GM12872 (cell line): ENCODE data around the gene MINDY4B.

ENCODE experiments used
- TF ChIP-seq, protein P1 (sequence below): IDR thresholded peaks from 3 replicates; pipeline ENCODE4 v1.5.1; 2011; ENCODE audit warnings: low read depth, mild to moderate bottlenecking, low read length, moderate library complexity; ENCODE audit not compliant: insufficient read depth

The MINDY4B gene

DNA sequence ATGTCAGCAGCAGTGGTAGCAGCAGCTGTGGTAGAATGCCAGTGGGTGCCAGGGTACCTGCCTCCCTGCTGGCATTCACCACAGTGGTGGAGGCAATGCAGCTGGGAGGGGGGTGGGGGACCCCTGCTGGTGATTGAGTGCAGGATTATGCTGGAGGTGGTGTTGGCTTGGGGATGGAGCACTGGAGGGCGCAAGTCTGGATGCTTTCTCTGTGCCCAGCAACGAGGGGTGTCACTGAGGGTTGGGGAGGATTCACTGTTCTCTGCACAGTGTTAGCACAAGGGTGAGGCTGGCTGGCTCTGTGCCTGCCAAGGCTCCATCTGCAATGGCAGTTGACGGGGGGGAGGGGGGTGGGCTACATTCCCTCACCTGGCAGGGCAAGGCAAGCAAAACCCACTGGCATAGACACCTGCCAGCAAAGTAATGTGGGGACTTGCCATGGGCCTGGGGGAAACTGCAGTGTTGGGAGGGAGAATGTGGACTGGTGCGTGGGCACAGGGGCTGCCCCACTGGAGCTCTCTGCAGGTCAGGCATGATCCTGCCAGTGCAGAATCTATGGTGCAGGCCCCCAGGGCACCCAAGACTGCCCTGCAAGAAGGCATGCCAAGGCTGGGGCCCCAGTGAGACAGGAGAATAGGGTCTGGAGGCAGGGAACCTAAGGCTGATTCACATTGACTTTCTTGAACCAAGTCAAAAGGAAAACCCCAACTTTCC is 64.3 kb downstream of the MINDY4B start:
- TF ChIP-seq, protein P1, sequence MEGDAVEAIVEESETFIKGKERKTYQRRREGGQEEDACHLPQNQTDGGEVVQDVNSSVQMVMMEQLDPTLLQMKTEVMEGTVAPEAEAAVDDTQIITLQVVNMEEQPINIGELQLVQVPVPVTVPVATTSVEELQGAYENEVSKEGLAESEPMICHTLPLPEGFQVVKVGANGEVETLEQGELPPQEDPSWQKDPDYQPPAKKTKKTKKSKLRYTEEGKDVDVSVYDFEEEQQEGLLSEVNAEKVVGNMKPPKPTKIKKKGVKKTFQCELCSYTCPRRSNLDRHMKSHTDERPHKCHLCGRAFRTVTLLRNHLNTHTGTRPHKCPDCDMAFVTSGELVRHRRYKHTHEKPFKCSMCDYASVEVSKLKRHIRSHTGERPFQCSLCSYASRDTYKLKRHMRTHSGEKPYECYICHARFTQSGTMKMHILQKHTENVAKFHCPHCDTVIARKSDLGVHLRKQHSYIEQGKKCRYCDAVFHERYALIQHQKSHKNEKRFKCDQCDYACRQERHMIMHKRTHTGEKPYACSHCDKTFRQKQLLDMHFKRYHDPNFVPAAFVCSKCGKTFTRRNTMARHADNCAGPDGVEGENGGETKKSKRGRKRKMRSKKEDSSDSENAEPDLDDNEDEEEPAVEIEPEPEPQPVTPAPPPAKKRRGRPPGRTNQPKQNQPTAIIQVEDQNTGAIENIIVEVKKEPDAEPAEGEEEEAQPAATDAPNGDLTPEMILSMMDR: peak; percentile 32; the same call in 2 of the 3 replicates

DNA sequence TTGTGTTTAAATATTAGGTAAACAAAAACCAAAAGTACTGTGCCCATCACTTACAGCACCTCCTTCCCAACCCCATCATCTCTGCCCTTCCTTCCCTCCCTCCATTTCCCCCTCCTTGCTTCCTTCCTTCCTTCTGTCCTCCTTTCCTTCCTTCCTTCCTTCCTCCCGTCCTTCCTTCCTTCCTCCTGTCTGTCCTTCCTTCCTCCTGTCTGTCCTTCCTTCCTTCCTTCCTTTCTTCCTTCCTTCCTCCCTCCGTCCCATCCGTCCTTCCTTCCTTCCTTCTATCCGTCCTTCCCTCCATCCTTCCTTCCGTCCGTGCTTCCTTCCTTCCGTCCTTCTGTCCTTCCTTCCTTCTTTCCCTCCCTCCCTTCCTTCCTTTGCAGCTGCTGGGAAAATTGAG is 74.5 kb downstream of the MINDY4B start:
- TF ChIP-seq, protein P1: no peak

DNA sequence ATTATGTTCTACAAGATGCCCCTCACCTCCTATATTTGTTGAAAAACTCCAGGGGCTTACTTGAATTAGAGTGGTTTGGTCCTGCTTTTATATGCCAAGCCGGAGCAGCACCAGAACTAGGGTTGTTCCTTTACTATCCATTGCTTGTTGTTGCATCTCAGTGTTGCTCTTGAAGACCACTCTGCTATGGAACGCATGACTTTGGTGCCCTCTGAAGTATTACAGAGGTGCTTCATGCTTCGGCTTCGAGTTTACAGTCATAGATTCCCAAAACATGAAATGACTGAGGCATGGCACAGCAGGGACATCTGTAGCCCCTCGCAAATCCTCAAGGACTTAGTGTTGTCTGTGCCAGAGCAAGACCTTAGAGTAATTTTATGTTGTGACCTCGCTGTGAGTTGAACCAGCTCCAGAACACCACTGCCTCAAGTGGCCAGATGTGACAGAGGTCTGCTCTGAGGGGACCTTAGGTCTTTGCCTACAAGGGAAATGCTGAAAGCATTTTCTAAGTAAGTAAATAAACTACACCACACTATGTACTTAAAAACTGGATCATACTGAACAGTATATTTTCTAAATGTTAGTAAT is 75.1 kb downstream of the MINDY4B start:
- TF ChIP-seq, protein P1: peak; percentile 65

DNA sequence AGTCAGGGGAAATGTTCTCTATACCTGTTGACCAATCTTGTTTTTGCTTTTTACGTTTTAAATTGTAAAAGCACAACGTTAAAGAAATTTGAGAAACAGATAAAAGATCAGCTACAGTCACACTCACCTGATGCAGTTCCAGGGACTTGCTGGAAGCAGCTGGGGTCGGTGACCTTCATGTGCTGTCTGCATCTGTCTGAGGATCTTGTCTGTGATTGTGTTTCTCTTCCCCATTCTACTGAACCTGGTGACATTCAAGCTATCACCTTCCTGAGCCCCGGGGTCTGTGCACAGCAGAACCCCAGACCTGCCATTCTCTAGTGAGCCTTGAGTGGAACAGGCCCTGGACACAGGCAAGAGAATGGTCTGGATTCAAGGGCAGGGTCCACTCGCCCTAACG is 75.8 kb downstream of the MINDY4B start:
- TF ChIP-seq, protein P1: no peak

DNA sequence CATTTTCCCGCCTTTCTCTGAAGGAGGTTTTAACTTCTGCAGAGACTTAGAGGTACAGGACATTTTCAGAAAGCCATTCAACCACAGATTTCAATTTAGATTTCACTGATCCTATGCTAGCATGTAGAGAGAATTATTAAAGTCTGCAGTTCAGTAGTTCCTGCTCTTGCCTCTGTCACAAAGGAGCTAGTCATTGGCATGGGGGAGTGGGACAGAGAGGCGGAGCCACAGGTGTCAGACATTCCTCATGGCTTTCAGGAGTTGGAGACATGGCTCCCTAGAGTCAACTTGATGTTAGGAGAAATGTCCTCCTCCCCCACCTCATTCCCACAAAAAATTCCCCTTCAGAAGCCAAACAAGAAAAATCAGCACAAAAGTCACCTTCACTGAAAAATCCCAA is 76.2 kb downstream of the MINDY4B start:
- TF ChIP-seq, protein P1: no peak

DNA sequence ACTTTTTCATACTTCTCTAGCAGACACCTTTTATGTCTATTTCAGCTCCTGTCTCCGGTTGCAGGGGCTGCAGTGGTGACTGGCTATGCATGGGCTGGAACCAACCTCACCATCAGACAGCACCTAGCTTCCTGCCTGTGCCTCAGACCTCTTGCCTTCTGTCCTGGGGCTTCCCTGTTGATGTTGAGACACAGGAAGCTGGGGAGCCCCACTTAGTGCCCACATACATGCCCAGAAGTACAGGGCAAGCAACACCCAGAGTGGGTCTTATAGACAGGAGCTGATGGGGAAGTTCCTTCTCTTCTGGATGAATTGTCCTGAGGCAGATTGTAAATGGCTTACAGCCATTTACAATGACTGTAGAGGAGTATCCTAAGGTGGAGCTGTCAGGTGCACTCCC is 77.0 kb downstream of the MINDY4B start:
- TF ChIP-seq, protein P1: no peak

DNA sequence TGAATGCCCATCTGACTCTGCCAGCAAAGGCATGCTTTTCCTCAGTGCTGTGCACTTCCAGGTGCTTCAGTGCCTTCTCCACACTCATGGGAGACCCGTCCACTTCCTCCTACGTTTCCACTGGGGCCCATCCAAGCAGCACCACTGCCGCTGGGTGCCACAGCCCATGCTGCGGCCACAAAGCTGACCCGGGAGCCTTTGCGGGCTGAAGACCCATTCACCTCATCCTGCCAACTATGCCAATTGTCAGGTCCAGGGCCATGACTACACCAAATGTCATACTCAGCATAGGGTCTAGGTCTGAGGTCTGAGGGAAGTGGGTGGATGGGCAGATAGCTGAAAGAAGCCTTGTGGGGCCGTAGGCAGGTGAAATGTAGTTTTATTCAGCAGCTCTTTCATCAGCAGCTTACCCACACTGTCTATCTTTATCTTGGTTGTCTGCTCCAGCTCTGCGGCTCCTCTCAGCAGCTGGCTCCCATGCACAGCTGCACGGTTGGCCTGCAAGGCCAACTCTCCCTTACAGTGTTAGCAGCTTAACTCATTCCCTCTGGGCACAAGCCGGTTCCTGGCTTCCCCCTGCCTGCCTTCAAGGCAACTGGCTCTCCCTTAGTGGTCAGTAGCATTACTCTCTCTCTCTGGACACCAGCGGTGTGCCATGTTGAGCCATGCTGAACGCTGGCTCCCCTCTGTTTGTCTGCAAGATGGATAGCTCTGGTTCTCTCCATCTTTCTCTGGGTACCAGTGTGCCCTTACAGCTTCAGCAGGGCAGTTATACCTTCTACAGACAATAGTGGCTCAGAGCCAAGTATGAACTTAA is 78.6 kb downstream of the MINDY4B start:
- TF ChIP-seq, protein P1: no peak
